CMK (cell line): ENCODE measurements around the gene APLP1.
A peak's percentile ranks its signal among the peaks of the same experiment; 100 is the strongest.
"Not testable (repeated sequence)": the region's sequence is repeated elsewhere in the genome, so short reads cannot be mapped to it uniquely, and the experiment has no call there.

ENCODE experiments used
- DNase-seq: peaks from one replicate; pipeline ENCODE4 v3.0.0-alpha.2; 2010; ENCODE audit warnings: low read depth

Gene APLP1

DNA sequence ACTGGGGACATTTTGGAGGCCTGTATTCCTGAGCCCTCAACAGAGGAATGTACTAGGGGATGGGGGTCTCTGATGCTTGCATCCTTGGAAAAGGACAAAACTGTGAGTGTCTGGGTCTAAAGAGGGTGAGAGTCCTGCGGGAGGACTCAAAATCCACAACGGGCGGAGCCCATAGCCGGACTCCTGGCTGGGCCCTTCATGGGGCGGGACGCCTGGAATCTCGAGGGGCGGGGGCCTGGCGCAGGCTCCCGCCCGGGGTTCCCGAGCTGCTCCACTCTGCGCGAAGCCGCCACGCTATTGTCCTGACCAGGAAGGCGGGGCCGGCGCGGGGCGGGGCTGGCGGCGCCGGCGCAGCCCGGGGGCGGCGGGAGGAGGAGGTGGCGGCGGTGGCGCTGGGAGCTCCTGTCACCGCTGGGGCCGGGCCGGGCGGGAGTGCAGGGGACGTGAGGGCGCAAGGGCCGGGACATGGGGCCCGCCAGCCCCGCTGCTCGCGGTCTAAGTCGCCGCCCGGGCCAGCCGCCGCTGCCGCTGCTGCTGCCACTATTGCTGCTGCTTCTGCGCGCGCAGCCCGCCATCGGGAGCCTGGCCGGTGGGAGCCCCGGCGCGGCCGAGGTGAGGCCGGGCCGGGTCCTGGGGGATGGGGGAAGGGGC lies at the start of gene APLP1:
APLP1 (plus strand) TSS at position 403 of the 651 bp plus-strand sequence; CDS start at position 466, 63 bp downstream.
- DNase-seq, result no peak

DNA sequence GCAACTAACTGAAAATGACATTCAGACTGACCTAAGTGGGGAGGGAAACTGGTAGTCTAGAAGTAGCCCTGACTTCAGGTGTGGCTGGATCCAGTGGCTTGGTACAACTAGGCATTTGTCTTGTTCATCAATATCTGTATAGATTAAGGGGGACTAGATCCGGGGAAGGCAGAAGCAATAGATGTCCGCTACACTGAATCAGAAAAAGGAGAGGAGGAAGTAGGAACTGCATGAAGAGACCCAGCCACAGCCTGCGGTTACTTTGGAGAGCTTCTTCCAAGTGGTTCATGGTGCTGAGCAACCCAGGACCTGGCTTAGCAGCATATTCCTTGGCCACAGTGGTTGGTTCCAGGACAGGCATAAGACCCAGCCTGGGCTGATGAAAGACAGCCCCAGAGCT lies 45.8 kb upstream of the APLP1 start:
- peak; percentile 58 for DNase-seq

DNA sequence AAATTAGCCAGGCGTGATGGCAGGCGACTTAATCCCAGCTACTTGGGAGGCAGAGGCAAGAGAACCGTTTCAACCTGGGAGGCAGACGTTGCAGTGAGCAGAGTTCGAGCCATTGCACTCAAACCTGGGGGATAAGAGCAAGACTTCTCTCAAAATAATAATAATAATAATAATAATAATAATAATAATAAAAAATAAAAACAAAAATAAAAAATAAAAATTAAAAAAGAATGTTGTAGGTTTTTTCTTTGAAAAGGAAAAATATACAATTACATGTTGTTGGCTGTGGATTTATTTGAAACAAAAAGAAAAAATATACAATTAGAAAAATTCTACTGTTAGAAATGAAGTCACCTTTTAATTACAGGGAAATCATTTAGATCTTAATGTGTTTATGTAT lies 44.2 kb upstream of the APLP1 start:
- DNase-seq, result no peak

DNA sequence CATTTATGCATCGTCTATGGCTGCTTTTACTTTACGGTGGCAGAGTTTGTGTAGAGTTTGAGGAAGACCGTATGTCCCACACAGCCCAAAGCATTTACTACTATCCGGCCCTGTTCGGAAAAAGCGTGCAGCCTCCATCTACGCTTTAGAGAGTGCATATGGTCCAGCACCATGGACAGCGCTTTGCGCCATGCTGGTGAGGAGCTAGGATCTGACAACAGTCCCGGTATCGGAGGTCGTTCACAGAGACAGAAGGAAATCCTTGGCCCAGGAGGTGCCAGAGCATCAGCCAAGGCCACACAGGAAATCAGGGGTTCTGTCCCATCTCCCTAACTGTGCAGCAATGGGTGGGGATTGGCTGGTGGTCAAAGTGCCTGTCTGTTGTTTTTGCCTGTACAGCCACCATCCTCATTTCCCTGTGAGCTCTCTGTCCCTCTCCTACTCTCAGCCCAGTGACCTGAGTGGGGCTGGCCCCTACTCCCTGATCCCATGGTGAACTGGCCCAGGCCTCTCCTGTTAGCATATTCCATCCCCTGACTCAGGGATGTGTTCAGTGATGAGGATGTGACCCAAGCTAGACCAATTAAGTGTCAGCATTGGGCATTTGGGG lies 39.6 kb upstream of the APLP1 start:
- DNase-seq, result no peak

DNA sequence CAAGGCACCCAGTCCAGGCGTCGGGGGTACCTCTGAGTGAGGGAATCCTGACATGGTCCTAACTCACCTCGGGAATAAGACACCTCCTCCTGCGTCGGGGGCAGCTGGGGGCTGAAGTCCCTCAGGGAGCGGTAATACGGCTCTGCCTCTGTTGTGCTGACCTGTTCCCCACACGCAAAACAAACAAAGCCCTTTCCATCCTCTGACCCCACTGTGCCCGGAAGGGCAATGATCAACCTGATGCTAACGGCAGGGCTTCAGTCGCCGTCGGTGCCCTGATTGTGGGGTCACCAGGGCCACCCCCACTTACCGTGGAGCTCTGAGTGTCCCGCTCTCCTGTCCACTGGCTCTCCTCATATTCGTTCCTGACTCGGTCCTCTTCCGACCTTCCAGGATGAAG lies 37.4 kb upstream of the APLP1 start:
- DNase-seq, result no peak

DNA sequence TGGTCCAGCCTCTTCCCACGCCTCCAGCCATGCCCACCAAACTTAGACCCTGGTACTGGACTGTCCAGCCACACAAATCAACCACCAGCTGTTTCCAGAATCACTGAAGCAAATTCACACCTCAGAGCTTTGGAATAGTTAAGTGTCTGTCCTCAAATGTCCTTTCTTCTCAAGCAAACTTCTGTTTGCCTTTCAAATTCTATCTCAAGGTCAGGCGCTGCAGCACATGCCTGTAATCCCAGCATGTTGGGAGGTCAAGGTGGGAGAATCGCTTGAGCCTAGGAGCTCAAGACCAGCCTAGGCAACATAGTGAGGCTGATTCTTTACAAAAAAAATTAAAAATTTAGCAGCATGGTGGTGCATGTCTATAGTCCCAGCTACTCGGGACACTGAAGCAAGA lies 36.3 kb upstream of the APLP1 start:
- DNase-seq, result no peak

DNA sequence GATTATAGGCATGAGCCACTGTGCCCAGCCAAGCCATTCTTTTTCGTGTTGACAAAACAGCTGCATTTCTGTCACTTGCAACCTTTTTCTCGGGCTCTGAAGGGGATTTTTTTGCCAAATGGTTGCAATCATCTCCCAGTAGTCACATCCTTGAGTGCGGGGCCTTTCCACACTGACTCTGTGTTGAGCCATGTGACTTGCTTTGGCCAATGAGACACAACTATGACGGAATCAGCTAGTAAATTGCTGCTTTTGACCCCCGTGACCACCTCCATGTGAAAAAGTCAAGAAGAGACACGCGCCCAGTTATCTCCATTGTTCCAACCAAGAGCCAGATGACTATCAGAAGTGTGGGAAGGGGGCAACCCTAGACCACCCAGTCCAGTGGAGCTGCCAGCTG lies 34.4 kb upstream of the APLP1 start:
- no peak for DNase-seq

DNA sequence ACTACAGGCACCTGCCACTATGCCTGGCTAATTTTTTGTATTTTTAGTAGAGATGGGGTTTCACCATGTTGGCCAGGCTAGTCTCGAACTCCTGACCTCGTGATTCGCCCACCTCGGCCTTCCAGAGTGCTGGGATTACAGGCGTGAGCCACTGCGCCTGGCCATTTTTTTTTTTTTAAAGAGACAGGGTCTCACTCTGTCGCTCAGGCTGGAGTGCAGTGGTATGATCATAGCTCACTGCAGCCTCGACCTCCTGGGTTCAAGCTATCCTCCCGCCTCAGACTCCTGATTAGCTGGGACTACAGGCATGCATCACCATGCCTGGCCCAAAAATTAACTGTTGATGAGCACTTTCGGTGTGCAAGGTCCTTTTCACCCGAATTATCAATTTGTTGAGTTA lies 32.3 kb upstream of the APLP1 start:
- not testable (repeated sequence) for DNase-seq

DNA sequence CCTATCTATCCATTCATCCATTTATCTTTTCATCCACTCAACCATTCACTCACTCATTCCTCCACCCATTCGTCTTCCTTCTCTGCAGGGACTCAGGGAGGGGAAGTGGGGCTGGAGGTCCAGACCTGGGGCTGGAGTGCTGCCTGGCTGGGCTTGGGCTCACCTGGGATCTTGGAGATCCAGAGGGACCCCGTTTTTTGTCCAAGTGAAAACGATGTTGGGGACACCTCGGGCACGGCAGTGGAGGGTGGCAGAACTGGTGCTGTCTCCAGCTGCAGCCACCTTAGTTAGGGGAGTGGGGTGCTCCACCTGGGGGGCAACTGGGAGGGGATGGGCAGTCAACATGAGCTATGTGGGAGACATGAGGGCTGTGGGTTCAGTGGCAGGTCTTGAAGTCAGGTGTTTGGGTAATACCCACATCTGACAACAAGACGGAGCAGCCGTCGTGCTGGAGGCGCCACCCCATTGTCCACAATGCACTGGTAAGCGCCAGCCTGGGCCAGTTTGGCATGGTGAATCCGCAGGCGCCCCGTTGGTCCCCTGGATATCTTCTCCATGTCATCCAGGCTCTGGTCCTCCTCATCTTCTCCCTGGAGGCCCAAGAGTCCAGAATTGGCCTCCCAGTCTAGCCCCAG lies 26.3 kb upstream of the APLP1 start:
- no peak for DNase-seq

DNA sequence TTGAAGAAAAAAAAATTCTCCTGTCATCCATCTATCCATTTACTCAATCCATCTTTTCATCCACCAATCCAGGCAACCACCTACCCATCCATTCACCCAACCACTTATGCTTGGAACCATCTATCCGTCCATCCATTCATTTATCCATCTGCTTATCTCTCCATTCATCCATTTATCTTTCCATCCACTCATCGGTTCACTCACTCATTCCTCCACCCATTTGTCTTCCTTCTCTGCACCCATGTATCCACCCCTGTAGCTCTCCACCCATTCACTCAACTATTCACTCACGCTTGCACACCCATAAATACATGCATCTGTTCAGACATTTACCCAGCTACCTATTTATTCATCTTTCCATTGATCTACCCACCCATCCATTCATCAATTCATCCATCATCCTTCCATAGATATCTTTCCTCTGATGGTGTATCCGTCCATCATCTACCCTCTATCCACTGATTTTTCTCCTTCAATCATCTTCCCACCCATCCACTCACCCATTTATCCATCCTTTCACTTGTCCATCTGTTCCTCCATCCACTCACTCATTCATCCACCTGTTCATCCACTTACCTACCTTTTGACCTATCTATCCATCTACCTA lies 25.6 kb upstream of the APLP1 start:
- no peak for DNase-seq

DNA sequence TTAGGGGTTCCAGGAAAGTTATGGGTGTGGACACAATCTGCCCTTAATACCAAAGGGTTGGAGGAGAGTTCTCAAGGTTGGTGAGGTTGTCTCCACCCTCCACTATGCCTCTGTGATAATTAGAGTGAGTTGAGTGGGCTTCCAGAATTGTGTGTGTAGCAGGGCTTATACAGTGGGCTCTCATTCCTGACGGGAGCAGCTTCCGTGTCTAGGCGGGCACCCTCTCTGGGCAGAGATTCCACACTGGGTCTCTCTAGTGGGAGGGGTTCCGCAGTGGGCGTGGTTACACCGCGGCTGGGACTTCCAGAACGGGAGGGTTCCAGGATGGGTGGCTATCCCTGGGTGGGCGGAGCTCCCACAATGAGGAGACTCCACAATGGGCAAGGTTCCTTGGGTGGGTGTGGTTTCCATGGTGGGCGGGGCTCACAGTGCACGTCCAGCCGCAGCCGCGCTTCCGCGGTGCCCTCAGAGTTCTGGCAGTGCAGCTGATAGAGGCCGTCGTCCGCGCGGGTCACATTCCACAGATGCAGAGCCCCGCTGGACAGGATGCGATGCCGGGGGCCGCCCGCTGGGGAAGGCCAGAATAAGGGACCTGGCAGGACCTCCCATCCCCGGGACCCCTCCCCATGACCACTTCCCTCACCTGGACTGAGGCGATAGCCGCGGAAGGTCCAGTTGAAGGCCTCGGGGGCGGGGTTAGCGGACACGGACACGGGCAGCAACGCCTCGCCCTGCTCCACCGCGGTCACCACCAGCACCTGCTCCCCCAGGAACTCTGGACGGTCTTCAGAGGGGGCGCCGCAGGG lies 24.5 kb upstream of the APLP1 start:
- DNase-seq, result no peak

DNA sequence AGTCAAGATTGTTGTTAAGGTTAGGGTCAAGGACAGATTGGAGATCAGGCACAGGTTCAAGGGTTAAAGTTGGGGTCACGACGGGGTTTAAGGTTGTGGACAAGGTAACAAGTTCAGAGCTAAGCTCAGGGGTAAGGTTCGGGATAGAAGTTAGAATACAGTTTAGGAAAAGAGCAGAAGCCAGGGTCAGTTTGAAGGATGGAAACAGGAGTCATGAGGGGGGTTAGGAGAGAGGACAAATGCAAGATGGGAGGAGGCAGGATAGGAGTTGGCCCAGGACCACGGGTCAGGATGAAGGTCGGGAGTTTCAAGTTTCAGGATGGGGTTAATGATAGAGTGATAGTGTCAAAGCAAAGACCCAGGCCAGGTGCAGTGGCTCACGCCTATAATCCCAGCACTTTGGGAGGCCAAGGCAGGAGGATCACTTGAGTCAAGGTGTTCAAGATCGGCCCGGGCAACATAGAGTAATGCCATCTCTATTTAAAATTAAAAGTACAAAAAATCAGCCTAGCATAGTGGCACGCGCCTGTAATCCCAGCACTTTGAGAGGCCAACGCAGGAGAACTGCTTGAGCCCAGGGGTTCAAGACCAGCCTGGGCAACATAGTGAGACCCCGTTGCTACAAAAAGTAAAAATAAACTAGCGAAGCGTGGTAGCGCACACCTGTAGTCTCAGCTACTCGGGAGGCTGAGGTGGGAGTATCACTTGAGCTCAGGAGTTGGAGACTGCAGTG lies 23.7 kb upstream of the APLP1 start:
- no peak for DNase-seq

DNA sequence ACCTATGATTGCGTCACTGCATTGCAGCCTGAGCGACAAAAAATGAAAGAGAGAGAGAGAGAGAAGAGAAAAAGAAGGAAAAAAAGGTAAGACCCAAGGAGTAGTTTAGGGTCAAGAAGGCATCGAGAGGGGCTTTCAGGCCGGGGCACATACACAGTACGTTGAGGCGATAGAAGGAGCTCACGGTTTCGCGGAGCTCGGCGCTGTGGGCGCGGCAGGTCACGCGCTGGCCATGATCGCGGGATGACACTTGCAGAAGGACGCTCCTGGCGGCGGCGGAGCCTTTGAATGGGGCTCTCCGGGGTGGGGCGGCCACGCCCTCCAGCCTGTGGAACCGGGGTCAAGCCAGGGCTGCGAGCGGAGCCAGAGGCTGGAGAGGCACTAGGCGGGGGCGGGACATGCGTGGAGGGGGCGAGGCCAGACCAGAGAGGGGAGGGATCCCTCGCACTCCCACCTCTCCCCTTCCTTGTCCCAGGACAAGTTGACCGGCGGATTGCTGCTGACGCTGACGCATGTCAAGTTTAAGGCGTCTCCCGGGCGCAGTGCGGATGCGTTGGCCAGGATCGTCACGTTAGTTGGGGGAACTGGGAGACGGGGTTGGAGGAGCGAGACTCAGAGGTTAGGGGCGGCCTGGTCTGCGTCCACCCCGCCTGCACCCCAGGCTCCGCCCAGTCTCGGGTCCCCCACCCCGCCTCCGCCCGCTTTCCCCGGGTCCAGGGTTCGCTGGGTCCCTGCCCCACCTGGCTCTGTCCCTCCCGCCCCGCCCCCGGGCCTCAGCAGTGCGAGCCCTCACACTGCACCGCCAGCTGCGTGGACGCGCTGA lies 22.9 kb upstream of the APLP1 start:
- DNase-seq, result no peak

DNA sequence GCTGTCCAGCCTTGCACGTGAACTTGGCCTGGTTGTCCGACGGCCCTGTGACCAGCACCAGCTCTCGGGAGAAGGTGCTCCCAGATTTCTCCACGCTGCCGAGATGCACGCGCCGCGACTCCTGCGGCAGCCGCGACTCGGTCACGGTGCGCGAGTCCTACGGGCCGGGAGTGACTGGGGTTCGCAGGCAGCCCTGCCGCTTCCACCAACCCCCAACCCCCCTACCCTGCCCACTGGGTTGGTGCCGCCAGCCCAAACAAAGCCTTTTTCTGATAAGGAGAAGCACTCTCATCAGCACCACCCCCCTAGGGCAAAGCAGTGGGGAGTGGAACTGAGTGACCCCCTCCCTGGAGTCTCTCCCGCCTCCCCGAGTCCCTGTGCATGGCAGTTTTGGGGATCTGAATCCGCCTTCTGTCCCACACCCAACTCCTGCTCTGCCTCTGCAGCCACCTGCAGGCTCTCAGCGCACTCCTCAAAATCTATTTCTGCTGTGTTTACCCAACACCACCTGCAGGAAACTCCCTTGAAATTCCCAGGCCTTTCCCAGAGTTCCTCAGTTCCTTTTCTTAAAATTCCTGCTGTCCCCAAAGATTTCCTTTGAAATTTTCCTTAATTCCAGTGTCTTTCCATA lies 22.2 kb upstream of the APLP1 start:
- DNase-seq, result no peak

DNA sequence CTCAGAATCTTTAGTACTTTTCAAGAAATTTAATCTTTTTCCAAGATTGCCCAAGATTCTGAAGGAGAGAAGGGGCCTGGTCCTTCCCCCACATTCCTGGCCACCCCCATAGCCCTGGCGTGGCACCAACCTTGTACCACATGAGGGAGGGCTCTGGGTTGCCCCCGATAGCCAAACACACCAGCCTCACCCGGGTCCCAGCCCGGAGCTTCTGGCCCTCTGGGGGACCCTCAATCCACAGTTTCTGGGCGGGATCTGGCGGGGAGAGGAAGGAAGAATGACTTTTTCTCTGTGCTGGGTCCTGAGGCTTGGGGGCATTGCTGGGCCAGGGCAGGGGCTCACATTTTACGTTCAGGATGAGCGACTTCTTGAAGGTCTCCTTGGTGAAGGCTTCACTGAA lies 20.5 kb upstream of the APLP1 start:
- no peak for DNase-seq

DNA sequence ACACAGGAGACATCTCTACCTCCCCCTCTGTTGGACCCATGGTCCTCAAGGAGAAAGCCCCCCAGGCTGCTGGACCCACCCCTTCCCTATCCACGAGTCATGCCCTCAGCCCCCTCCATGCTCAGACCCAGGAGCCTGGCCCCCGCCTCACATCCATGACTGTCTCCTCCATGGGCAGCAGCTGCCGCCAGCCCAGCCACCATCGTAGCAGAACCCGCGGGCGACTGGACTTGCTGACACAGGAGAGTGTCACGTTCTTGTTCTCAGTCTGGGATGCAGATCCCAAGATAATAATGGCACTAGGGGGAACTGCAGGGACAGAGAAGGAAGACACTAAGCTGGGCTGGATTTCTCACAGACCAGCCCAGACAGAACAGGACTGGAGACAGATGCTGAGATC lies 19.9 kb upstream of the APLP1 start:
- no peak for DNase-seq

DNA sequence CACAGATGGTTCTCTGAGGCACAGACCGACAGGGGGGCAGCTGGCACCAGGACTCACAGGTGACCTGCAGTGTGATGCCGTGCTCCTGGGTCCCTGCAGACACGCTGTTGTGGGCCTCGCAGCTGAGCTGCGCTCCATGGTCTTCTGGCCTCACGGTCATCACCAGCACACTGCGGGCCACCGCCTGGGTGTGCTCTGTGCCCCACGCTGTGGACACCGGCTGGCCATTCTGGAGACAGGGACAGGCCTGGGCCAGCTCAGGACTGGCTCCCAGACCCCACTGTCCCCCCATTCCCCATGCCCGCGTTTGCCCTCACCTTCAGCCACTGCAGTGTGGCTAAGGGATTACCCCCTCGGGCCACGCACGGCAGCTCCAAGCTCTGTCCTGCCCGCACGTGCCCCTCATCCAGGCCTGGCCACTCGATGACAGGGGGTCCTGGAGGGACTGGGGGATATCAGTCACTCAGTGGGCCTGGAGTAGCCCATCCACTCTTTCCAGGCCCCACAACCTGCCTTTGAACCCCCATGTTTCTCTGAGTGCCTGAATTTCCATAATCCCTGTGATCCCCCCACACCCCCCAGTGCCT lies 19.4 kb upstream of the APLP1 start:
- no peak for DNase-seq

DNA sequence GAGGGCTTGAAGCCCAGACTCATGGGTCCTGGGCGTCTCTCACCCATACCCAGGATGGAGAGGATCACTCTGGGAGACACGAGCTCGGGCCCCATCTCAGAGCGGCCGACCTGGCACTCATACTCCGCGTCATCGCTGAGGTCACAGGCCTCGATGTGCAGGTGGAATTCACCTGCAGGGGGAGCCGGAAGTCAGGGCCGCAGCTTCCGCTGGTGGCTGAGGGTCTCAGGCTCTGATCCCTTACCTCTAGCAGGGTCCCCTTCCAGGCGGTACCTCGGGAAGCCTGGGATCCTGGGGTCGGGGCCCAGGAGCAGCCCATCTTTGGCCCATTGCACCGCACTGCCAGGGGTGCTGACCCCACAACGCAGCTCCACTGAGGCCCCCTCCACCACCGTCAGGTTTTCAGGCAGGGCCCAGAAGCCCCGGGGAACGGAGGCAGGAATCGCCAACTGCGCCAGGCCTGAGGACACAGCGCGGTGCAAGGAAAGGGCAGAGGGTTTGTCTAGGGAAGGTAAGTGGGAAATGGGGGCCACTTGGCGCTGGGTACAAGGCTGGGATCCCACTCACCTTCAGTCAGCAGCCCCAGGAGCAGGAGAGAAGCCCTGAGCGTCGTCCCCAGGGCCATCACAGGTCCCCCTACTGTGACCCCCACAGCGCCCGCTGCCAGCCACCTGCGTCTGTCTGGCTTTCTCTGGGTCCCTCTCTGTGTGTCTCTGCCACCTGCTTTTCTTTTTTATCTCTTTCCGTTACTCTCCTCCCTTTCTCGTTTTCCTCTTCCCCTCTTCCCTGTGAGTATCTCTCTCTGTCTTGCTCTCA lies 17.0 kb upstream of the APLP1 start:
- DNase-seq, result no peak
